Muscle of leg (tissue), 16 donors: ENCODE results near the gene NDUFB6. TPM values are rescaled to one million over a fixed set of nuclear protein-coding genes. Genes with fewer than 3 reads are reported as not detected.
A peak's percentile ranks its signal among the peaks of the same experiment; 100 is the strongest.
"Not testable (repeated sequence)": the region's sequence is repeated elsewhere in the genome, so short reads cannot be mapped to it uniquely, and the experiment has no call there.

ENCODE experiments used
- DNase-seq: peaks from one replicate; pipeline ENCODE4 v3.0.0; 2013
- H3K27ac ChIP-seq: one replicate; pipeline ENCODE4 v1.5.1; 2013; ENCODE audit warnings: mild to moderate bottlenecking, low read length, control low read depth
- H3K27me3 ChIP-seq: one replicate; pipeline ENCODE4 v1.6.1; 2013; ENCODE audit warnings: low read length; ENCODE audit not compliant: control insufficient read depth, insufficient read depth
- H3K36me3 ChIP-seq: one replicate; pipeline ENCODE4 v1.6.1; 2013; ENCODE audit warnings: low read length; ENCODE audit not compliant: control insufficient read depth, insufficient read depth
- H3K4me1 ChIP-seq: one replicate; pipeline ENCODE4 v1.6.1; 2013; ENCODE audit warnings: low read length; ENCODE audit not compliant: control insufficient read depth, insufficient read depth
- H3K4me3 ChIP-seq: one replicate; pipeline ENCODE4 v1.5.1; 2013; ENCODE audit warnings: low read length, control low read depth
- H3K9me3 ChIP-seq: replicated peaks from 2 replicates; pipeline ENCODE4 v1.6.1; 2013; ENCODE audit warnings: low read depth, low read length; ENCODE audit not compliant: control insufficient read depth
- WGBS: methylation state at CpG from one replicate; pipeline ENCODE4 v1.1.5; 2013; ENCODE audit warnings: missing lambda C conversion rate; ENCODE audit not compliant: insufficient coverage; 5-methylcytosine and 5-hydroxymethylcytosine counted together
- long read RNA-seq, 11 donors: transcript quantifications; one replicate each; lab custom pipeline, GENCODE V29; 2026
- polyA plus RNA-seq, 8 donors: library from polyadenylated mRNA; unstranded; fragments of 120-200 nt; gene quantifications; one replicate each; pipeline versions ENCODE4 v1.2.1 to v1.2.3, GENCODE V29; 2013; ENCODE audit warnings: inconsistent platforms in 1 of 8, low replicate concordance in 1 of 8; ENCODE audit not compliant: insufficient read length in 8 of 8, insufficient read depth in 1 of 8
- total RNA-seq: library from RNA; stranded (reverse); fragments of 120-200 nt; gene quantifications from one replicate; pipeline ENCODE4 v1.2.4, GENCODE V29; 2013

NDUFB6 gene
- 55.7 TPM for total RNA-seq
- polyA plus RNA-seq, result 10 to 100 TPM; 61.7 to 79.3 (median 71.2) TPM
- long read RNA-seq, donor 1, transcript NDUFB6-203 (4 exons, 1,366 nt), result major isoform, 36 of 36 reads
- long read RNA-seq, donor 1, partial matches to known transcripts, result 0 of 36 reads
- long read RNA-seq, donor 1, other reads (novel, unspliced or antisense), result 0 of 36 reads
- long read RNA-seq, donor 2, transcript NDUFB6-203 (4 exons, 1,366 nt), result major isoform, 9 of 10 reads
- long read RNA-seq, donor 2, partial matches to known transcripts, result 0 of 10 reads
- long read RNA-seq, donor 2, other reads (novel, unspliced or antisense), result 0 of 10 reads
- long read RNA-seq, donor 3, transcript NDUFB6-203 (4 exons, 1,366 nt), result major isoform, 69 of 71 reads
- long read RNA-seq, donor 3, partial matches to known transcripts, result 0 of 71 reads
- long read RNA-seq, donor 3, other reads (novel, unspliced or antisense), result 0 of 71 reads
- long read RNA-seq, donor 4, transcript NDUFB6-203 (4 exons, 1,366 nt), result major isoform, 64 of 70 reads
- long read RNA-seq, donor 4, partial matches to known transcripts, result 0 of 70 reads
- long read RNA-seq, donor 4, other reads (novel, unspliced or antisense), result 0 of 70 reads
- long read RNA-seq, donor 5, transcript NDUFB6-203 (4 exons, 1,366 nt), result major isoform, 177 of 202 reads
- long read RNA-seq, donor 5, transcript NDUFB6-201 (3 exons, 666 nt), result minor isoform, 9 of 202 reads
- long read RNA-seq, donor 5, partial matches to known transcripts, result 5 of 202 reads
- long read RNA-seq, donor 5, other reads (novel, unspliced or antisense), result 7 of 202 reads
- long read RNA-seq, donor 6, transcript NDUFB6-203 (4 exons, 1,366 nt), result major isoform, 206 of 227 reads
- long read RNA-seq, donor 6, transcript NDUFB6-201 (3 exons, 666 nt), result minor isoform, 13 of 227 reads
- long read RNA-seq, donor 6, transcript NDUFB6-202 (3 exons, 761 nt), result minor isoform, 8 of 227 reads
- long read RNA-seq, donor 6, partial matches to known transcripts, result 0 of 227 reads
- long read RNA-seq, donor 6, other reads (novel, unspliced or antisense), result 0 of 227 reads
- long read RNA-seq, donor 7, transcript NDUFB6-203 (4 exons, 1,366 nt), result major isoform, 121 of 143 reads
- long read RNA-seq, donor 7, transcript NDUFB6-202 (3 exons, 761 nt), result minor isoform, 8 of 143 reads
- long read RNA-seq, donor 7, transcript NDUFB6-201 (3 exons, 666 nt), result minor isoform, 9 of 143 reads
- long read RNA-seq, donor 7, partial matches to known transcripts, result 0 of 143 reads
- long read RNA-seq, donor 7, other reads (novel, unspliced or antisense), result 5 of 143 reads
- long read RNA-seq, donor 8, transcript NDUFB6-203 (4 exons, 1,366 nt), result major isoform, 84 of 95 reads
- long read RNA-seq, donor 8, partial matches to known transcripts, result 5 of 95 reads
- long read RNA-seq, donor 8, other reads (novel, unspliced or antisense), result 0 of 95 reads
- long read RNA-seq, donor 9, transcript NDUFB6-203 (4 exons, 1,366 nt), result major isoform, 66 of 76 reads
- long read RNA-seq, donor 9, partial matches to known transcripts, result 0 of 76 reads
- long read RNA-seq, donor 9, other reads (novel, unspliced or antisense), result 6 of 76 reads
- long read RNA-seq, donor 10, transcript NDUFB6-201 (3 exons, 666 nt), result minor isoform, 7 of 139 reads
- long read RNA-seq, donor 10, transcript NDUFB6-203 (4 exons, 1,366 nt), result major isoform, 121 of 139 reads
- long read RNA-seq, donor 10, partial matches to known transcripts, result 8 of 139 reads
- long read RNA-seq, donor 10, other reads (novel, unspliced or antisense), result 0 of 139 reads
- long read RNA-seq, donor 11, transcript NDUFB6-203 (4 exons, 1,366 nt), result major isoform, 80 of 82 reads
- long read RNA-seq, donor 11, partial matches to known transcripts, result 0 of 82 reads
- long read RNA-seq, donor 11, other reads (novel, unspliced or antisense), result 0 of 82 reads

GRCh38 chr9:32572900-32573523 is at the start of gene NDUFB6:
NDUFB6 (minus strand) TSS chr9:32573159; CDS start chr9:32573060, 99 bp downstream.
- H3K4me1 ChIP-seq, result peaks cover 5% of the 10 kb centered on the region
- H3K36me3 ChIP-seq, result peaks cover 8% of the 10 kb centered on the region
- H3K27me3 ChIP-seq, result peaks cover 2% of the 10 kb centered on the region
- H3K4me3 ChIP-seq, result peak within 1 kb of the TSS; percentile 90
- H3K27ac ChIP-seq, result peak within 1 kb of the TSS; percentile 96
- no peaks in the 10 kb centered on the region for H3K9me3 ChIP-seq
- 0% methylated on average over 26 of the region's 36 CpGs for WGBS
- peak; percentile 97 for DNase-seq

- 69% methylated on average over 4 of the region's 5 CpGs for WGBS
- H3K9me3 ChIP-seq, result no peaks in the 10 kb centered on the region
- H3K27me3 ChIP-seq, result no peaks in the 10 kb centered on the region
Observed at GRCh38 chr9:32618261-32618660, 45.3 kb upstream of the NDUFB6 start.

GRCh38 chr9:32606811-32607210 is 33.9 kb upstream of the NDUFB6 start:
- no CpG with 5 or more reads among the region's 2 CpGs for WGBS

More at GRCh38 chr9:32618261-32618660, 45.3 kb upstream of the NDUFB6 start:
- no peaks in the 10 kb centered on the region for H3K4me1 ChIP-seq
- no peak overlapping the region for H3K4me3 ChIP-seq
- H3K36me3 ChIP-seq, result no peaks in the 10 kb centered on the region
- no peak overlapping the region for H3K27ac ChIP-seq
- no peak for DNase-seq

GRCh38 chr9:32603914-32604852 is 31.2 kb upstream of the NDUFB6 start:
- Histone ChIP-seq H3K27ac (no peak overlapping the region), H3K4me3 (no peak overlapping the region), H3K36me3 (no peaks in the 10 kb centered on the region), H3K4me1 (no peaks in the 10 kb centered on the region), H3K27me3 (no peaks in the 10 kb centered on the region), H3K9me3 (no peaks in the 10 kb centered on the region)
- peak; percentile 20 for DNase-seq
- 32% methylated on average over 4 of the region's 12 CpGs for WGBS

More at GRCh38 chr9:32606811-32607210, 33.9 kb upstream of the NDUFB6 start:
- no peaks in the 10 kb centered on the region for H3K9me3 ChIP-seq
- H3K4me1 ChIP-seq, result no peaks in the 10 kb centered on the region
- H3K27me3 ChIP-seq, result no peaks in the 10 kb centered on the region
- H3K27ac ChIP-seq, result no peak overlapping the region
- no peak overlapping the region for H3K4me3 ChIP-seq
- DNase-seq, result no peak
- H3K36me3 ChIP-seq, result no peaks in the 10 kb centered on the region

- H3K4me1 ChIP-seq, H3K27ac ChIP-seq, H3K4me3 ChIP-seq, H3K9me3 ChIP-seq, H3K27me3 ChIP-seq, DNase-seq, H3K36me3 ChIP-seq: not testable (repeated sequence)
- no CpG with 5 or more reads among the region's 3 CpGs for WGBS
Observed at GRCh38 chr9:32599021-32599420, 26.1 kb upstream of the NDUFB6 start.

GRCh38 chr9:32596936-32597335 is 24.0 kb upstream of the NDUFB6 start:
- Histone ChIP-seq H3K4me1 (no peaks in the 10 kb centered on the region), H3K4me3 (no peak overlapping the region), H3K27ac (no peak overlapping the region), H3K27me3 (no peaks in the 10 kb centered on the region), H3K9me3 (no peaks in the 10 kb centered on the region), H3K36me3 (no peaks in the 10 kb centered on the region)
- no peak for DNase-seq

- H3K4me3 ChIP-seq, result no peak overlapping the region
- no peaks in the 10 kb centered on the region for H3K36me3 ChIP-seq
- peak; percentile 32 for DNase-seq
- no peaks in the 10 kb centered on the region for H3K9me3 ChIP-seq
- H3K4me1 ChIP-seq, result no peaks in the 10 kb centered on the region
- WGBS, result 84% methylated on average over 4 of the region's 4 CpGs
- H3K27me3 ChIP-seq, result no peaks in the 10 kb centered on the region
- H3K27ac ChIP-seq, result no peak overlapping the region
Observed at GRCh38 chr9:32596096-32596865, 23.3 kb upstream of the NDUFB6 start.
